Esophagus (tissue), 2 donors: Measurements from ENCODE around the gene SIM1. TPM values are rescaled to one million over a fixed set of nuclear protein-coding genes. Genes with fewer than 3 reads are reported as not detected.

Experiments used
- H3K27ac ChIP-seq, 2 donors: one replicate each; pipeline ENCODE4 v1.5.1; 2013; ENCODE audit warnings: low read depth in 2 of 2, mild to moderate bottlenecking in 2 of 2, inconsistent platforms in 1 of 2, low read length in 1 of 2, moderate library complexity in 1 of 2
- H3K27me3 ChIP-seq, 2 donors: one replicate each; pipeline ENCODE4 v1.6.1; 2013; ENCODE audit warnings: low read length in 2 of 2, control low read depth in 1 of 2, mild to moderate bottlenecking in 1 of 2; ENCODE audit not compliant: insufficient read depth in 2 of 2, control insufficient read depth in 1 of 2
- H3K36me3 ChIP-seq, 2 donors: one replicate each; pipeline ENCODE4 v1.6.1; 2013; ENCODE audit warnings: low read length in 1 of 2; ENCODE audit not compliant: control insufficient read depth in 2 of 2, insufficient read depth in 2 of 2
- H3K4me1 ChIP-seq, 2 donors: one replicate each; pipeline ENCODE4 v1.6.1; 2013; ENCODE audit warnings: low read length in 1 of 2; ENCODE audit not compliant: control insufficient read depth in 2 of 2, insufficient read depth in 2 of 2
- H3K4me3 ChIP-seq, 2 donors: one replicate each; pipeline ENCODE4 v1.5.1; 2013; ENCODE audit warnings: low read length in 2 of 2, mild to moderate bottlenecking in 2 of 2, low read depth in 1 of 2, moderate library complexity in 1 of 2
- H3K9me3 ChIP-seq, 2 donors: one replicate each; pipeline ENCODE4 v1.6.1; 2013; ENCODE audit warnings: mild to moderate bottlenecking in 2 of 2, low read depth in 1 of 2, low read length in 1 of 2, moderate library complexity in 1 of 2; ENCODE audit not compliant: control insufficient read depth in 2 of 2, insufficient read depth in 1 of 2
- WGBS, 2 donors: extraction: QIAGEN DNeasy Blood & Tissue Kit; methylation state at CpG; one replicate each; pipeline ENCODE4 v1.1.7; 2013; 5-methylcytosine and 5-hydroxymethylcytosine counted together
- polyA plus RNA-seq, 2 donors: library from polyadenylated mRNA; stranded (reverse); fragments of 200-250 nt; gene quantifications; one replicate each; pipeline ENCODE4 v1.2.3, GENCODE V29; 2013
- donor health status: healthy with polysubstance abuse.
- donor health status: Bipolar disorder and iron deficiency.

Gene SIM1
- polyA plus RNA-seq, 2 donors, result not detected

GRCh38 chr6:100449239-100449691, 15.5 kb downstream of the SIM1 start:
- no peak overlapping the region for H3K27ac ChIP-seq
- peaks cover 2 to 32% of the 10 kb centered on the region in 2 donors for H3K27me3 ChIP-seq
- H3K4me3 ChIP-seq, result no peak overlapping the region
- peaks cover 0 to 6% of the 10 kb centered on the region in 2 donors for H3K9me3 ChIP-seq
- peaks cover 0 to 3% of the 10 kb centered on the region in 2 donors for H3K4me1 ChIP-seq
- 26 to 35% methylated on average over 38 of the region's 38 CpGs for WGBS, 2 donors
- H3K36me3 ChIP-seq, result no peaks in the 10 kb centered on the region

- Histone ChIP-seq H3K9me3 (peaks cover 0 to 6% of the 10 kb centered on the region in 2 donors), H3K4me3 (no peak overlapping the region), H3K4me1 (peaks cover 0 to 3% of the 10 kb centered on the region in 2 donors), H3K27me3 (peaks cover 0 to 22% of the 10 kb centered on the region in 2 donors), H3K36me3 (no peaks in the 10 kb centered on the region), H3K27ac (no peak overlapping the region)
- WGBS, 2 donors, result 27 to 39% methylated on average over 47 of the region's 47 CpGs
Observed at GRCh38 chr6:100447900-100448748, 16.6 kb downstream of the SIM1 start.

- Histone ChIP-seq H3K27me3 (peaks cover 0 to 19% of the 10 kb centered on the region in 2 donors), H3K4me3 (no peak overlapping the region), H3K36me3 (no peaks in the 10 kb centered on the region), H3K9me3 (peaks cover 0 to 6% of the 10 kb centered on the region in 2 donors), H3K27ac (no peak overlapping the region), H3K4me1 (peaks cover 0 to 3% of the 10 kb centered on the region in 2 donors)
- WGBS, 2 donors, result 21 to 29% methylated on average over 38 of the region's 38 CpGs
Observed at GRCh38 chr6:100447081-100447899, 17.4 kb downstream of the SIM1 start.

GRCh38 chr6:100446115-100447080, 18.3 kb downstream of the SIM1 start:
- 20 to 25% methylated on average over 23 of the region's 23 CpGs for WGBS, 2 donors
- Histone ChIP-seq H3K36me3 (no peaks in the 10 kb centered on the region), H3K9me3 (peaks cover 0 to 6% of the 10 kb centered on the region in 2 donors), H3K4me3 (no peak overlapping the region), H3K27ac (no peak overlapping the region), H3K4me1 (peaks cover 0 to 3% of the 10 kb centered on the region in 2 donors), H3K27me3 (peaks cover 0 to 19% of the 10 kb centered on the region in 2 donors)

GRCh38 chr6:100445512-100445911, 19.2 kb downstream of the SIM1 start:
- H3K36me3 ChIP-seq, result no peaks in the 10 kb centered on the region
- H3K9me3 ChIP-seq, result peaks cover 0 to 6% of the 10 kb centered on the region in 2 donors
- peaks cover 0 to 19% of the 10 kb centered on the region in 2 donors for H3K27me3 ChIP-seq
- WGBS, 2 donors, result 49 to 61% methylated on average over 3 of the region's 3 CpGs
- no peak overlapping the region for H3K27ac ChIP-seq
- H3K4me1 ChIP-seq, result peaks cover 0 to 3% of the 10 kb centered on the region in 2 donors
- H3K4me3 ChIP-seq, result no peak overlapping the region

- 66 to 70% methylated on average over 1 of the region's 1 CpG for WGBS, 2 donors
- peaks cover 0 to 2% of the 10 kb centered on the region in 2 donors for H3K27me3 ChIP-seq
- no peak overlapping the region for H3K27ac ChIP-seq
- no peaks in the 10 kb centered on the region for H3K36me3 ChIP-seq
- H3K4me1 ChIP-seq, result no peaks in the 10 kb centered on the region
- no peak overlapping the region for H3K4me3 ChIP-seq
- H3K9me3 ChIP-seq, result no peaks in the 10 kb centered on the region
Observed at GRCh38 chr6:100440935-100441334, 23.8 kb downstream of the SIM1 start.

GRCh38 chr6:100435299-100435698, 29.4 kb downstream of the SIM1 start:
- no peaks in the 10 kb centered on the region for H3K36me3 ChIP-seq
- no peaks in the 10 kb centered on the region for H3K4me1 ChIP-seq
- 50 to 64% methylated on average over 3 of the region's 3 CpGs for WGBS, 2 donors
- peaks cover 0 to 2% of the 10 kb centered on the region in 2 donors for H3K27me3 ChIP-seq
- no peak overlapping the region for H3K27ac ChIP-seq
- no peak overlapping the region for H3K4me3 ChIP-seq
- no peaks in the 10 kb centered on the region for H3K9me3 ChIP-seq

GRCh38 chr6:100433726-100434435, 30.8 kb downstream of the SIM1 start:
- Histone ChIP-seq H3K27ac (no peak overlapping the region), H3K9me3 (no peaks in the 10 kb centered on the region), H3K27me3 (peaks cover 0 to 2% of the 10 kb centered on the region in 2 donors), H3K4me1 (no peaks in the 10 kb centered on the region), H3K36me3 (no peaks in the 10 kb centered on the region), H3K4me3 (no peak overlapping the region)
- WGBS, 2 donors, result 57 to 63% methylated on average over 5 of the region's 5 CpGs
